Measurements from ENCODE around the gene NPEPPS. TPM values are rescaled to one million over a fixed set of nuclear protein-coding genes. Genes with fewer than 3 reads are reported as not detected.
"Not testable (repeated sequence)": the region's sequence is repeated elsewhere in the genome, so short reads cannot be mapped to it uniquely, and the experiment has no call there.

Gene NPEPPS
- total and polyA plus RNA-seq, 2 of the 8 experiments (the other 6 are each of a cell fraction or from before 2014, with no cell fraction given): 53.6 to 118 TPM

GRCh38 chr17:47541676-47542075, 10.8 kb downstream of the NPEPPS start:
- H3K27me3 ChIP-seq (replicated peaks in 1 of 4; ENCODE audit: control insufficient read depth in 3 of 4, extremely low read depth in 1 of 4, insufficient read depth in 3 of 4, low read length in 3 of 4); H3K56ac ChIP-seq (replicated peaks; ENCODE audit: insufficient read length, low read depth, low read length); H3K23me2 ChIP-seq (ENCODE audit: low read depth, low read length); H3K36me3 ChIP-seq (ENCODE audit: control insufficient read depth in 2 of 4, insufficient read depth in 4 of 4, low read length in 3 of 4); H3K4ac ChIP-seq (replicated peaks; ENCODE audit: insufficient read length, low read depth, low read length); CTCF ChIA-PET (ENCODE audit: partially characterized antibody); FAIRE-seq; H3K79me1 ChIP-seq (ENCODE audit: low read depth, low read length); DNase-seq (ENCODE audit: low read depth in 1 of 2, low spot score in 2 of 2); H2AK5ac ChIP-seq (ENCODE audit: low read depth, low read length); H4K8ac ChIP-seq (ENCODE audit: extremely low read depth, insufficient read depth, low read length); H3K18ac ChIP-seq (ENCODE audit: extremely low read depth, low read length); H3K27ac ChIP-seq (ENCODE audit: low read depth, low read length); POLR2A ChIA-PET (ENCODE audit: partially characterized antibody); H3K9me3 ChIP-seq (ENCODE audit: insufficient read depth in 2 of 2, low read depth in 1 of 2, low read length in 1 of 2); H2BK20ac ChIP-seq (ENCODE audit: low read length); H4K5ac ChIP-seq (ENCODE audit: insufficient read length, low read depth, low read length); H3K4me3 ChIP-seq (ENCODE audit: extremely low read depth in 1 of 4, insufficient read depth in 2 of 4, low read depth in 3 of 4, low read length in 4 of 4); H4K91ac ChIP-seq (replicated peaks; ENCODE audit: insufficient read length, low read length); H4K20me1 ChIP-seq (replicated peaks in 1 of 2; ENCODE audit: control insufficient read depth in 1 of 2, insufficient read depth in 2 of 2, low read length in 2 of 2); H2BK15ac ChIP-seq (ENCODE audit: low read length); H3K4me2 ChIP-seq (ENCODE audit: insufficient read depth in 1 of 2, low read depth in 2 of 2, low read length in 2 of 2); H2AFZ ChIP-seq (ENCODE audit: low read length); H2BK5ac ChIP-seq (ENCODE audit: low read depth, low read length); H2BK12ac ChIP-seq (ENCODE audit: low read depth, low read length); H3K4me1 ChIP-seq (replicated peaks in 1 of 4; ENCODE audit: control insufficient read depth in 3 of 4, insufficient read depth in 4 of 4, low read length in 3 of 4); H3K9ac ChIP-seq (replicated peaks in 1 of 4; ENCODE audit: extremely low read depth in 1 of 4, low read depth in 3 of 4, low read length in 3 of 4); H3K14ac ChIP-seq (ENCODE audit: insufficient read length); H3K23ac ChIP-seq (ENCODE audit: insufficient read length); H2BK120ac ChIP-seq (replicated peaks; ENCODE audit: low read depth, low read length): not testable (repeated sequence)
- WGBS, 2 experiments (ENCODE audit: extremely low coverage in 1 of 2, insufficient coverage in 1 of 2, insufficient read length in 1 of 2, insufficient replicate concordance in 2 of 2, low coverage in 1 of 2, low lambda C conversion rate in 2 of 2, missing lambda C conversion rate in 1 of 2): 89% methylated on average over 1 of the region's 2 CpGs; no CpG with 5 or more reads in 1 of the 2 experiments
- H3K79me2 ChIP-seq (ENCODE audit: control insufficient read depth in 1 of 2, insufficient read depth in 2 of 2, low read length in 2 of 2): peaks cover 0 to 41% of the 10 kb centered on the region in 2 experiments; a peak in 3 of 4 replicates

GRCh38 chr17:47544327-47544726, 13.4 kb downstream of the NPEPPS start:
- H4K5ac ChIP-seq (ENCODE audit: insufficient read length, low read depth, low read length); H2AFZ ChIP-seq (ENCODE audit: low read length); H3K9me3 ChIP-seq (ENCODE audit: insufficient read depth in 2 of 2, low read depth in 1 of 2, low read length in 1 of 2); H3K23ac ChIP-seq (ENCODE audit: insufficient read length); H3K56ac ChIP-seq (replicated peaks; ENCODE audit: insufficient read length, low read depth, low read length); H3K4me1 ChIP-seq (replicated peaks in 1 of 4; ENCODE audit: control insufficient read depth in 3 of 4, insufficient read depth in 4 of 4, low read length in 3 of 4); DNase-seq (ENCODE audit: low read depth in 1 of 2, low spot score in 2 of 2); H4K20me1 ChIP-seq (replicated peaks in 1 of 2; ENCODE audit: control insufficient read depth in 1 of 2, insufficient read depth in 2 of 2, low read length in 2 of 2); H2AK5ac ChIP-seq (ENCODE audit: low read depth, low read length); H4K91ac ChIP-seq (replicated peaks; ENCODE audit: insufficient read length, low read length); H3K14ac ChIP-seq (ENCODE audit: insufficient read length); H3K27me3 ChIP-seq (replicated peaks in 1 of 4; ENCODE audit: control insufficient read depth in 3 of 4, extremely low read depth in 1 of 4, insufficient read depth in 3 of 4, low read length in 3 of 4); H2BK20ac ChIP-seq (ENCODE audit: low read length); H3K27ac ChIP-seq (ENCODE audit: low read depth, low read length); H3K79me1 ChIP-seq (ENCODE audit: low read depth, low read length); H3K4me3 ChIP-seq (ENCODE audit: extremely low read depth in 1 of 4, insufficient read depth in 2 of 4, low read depth in 3 of 4, low read length in 4 of 4); H3K4ac ChIP-seq (replicated peaks; ENCODE audit: insufficient read length, low read depth, low read length); H3K9ac ChIP-seq (replicated peaks in 1 of 4; ENCODE audit: extremely low read depth in 1 of 4, low read depth in 3 of 4, low read length in 3 of 4); H2BK5ac ChIP-seq (ENCODE audit: low read depth, low read length); H2BK120ac ChIP-seq (replicated peaks; ENCODE audit: low read depth, low read length); H3K36me3 ChIP-seq (ENCODE audit: control insufficient read depth in 2 of 4, insufficient read depth in 4 of 4, low read length in 3 of 4); H3K4me2 ChIP-seq (ENCODE audit: insufficient read depth in 1 of 2, low read depth in 2 of 2, low read length in 2 of 2); POLR2A ChIA-PET (ENCODE audit: partially characterized antibody); H4K8ac ChIP-seq (ENCODE audit: extremely low read depth, insufficient read depth, low read length); FAIRE-seq; H2BK12ac ChIP-seq (ENCODE audit: low read depth, low read length); H3K18ac ChIP-seq (ENCODE audit: extremely low read depth, low read length); H2BK15ac ChIP-seq (ENCODE audit: low read length); H3K23me2 ChIP-seq (ENCODE audit: low read depth, low read length); CTCF ChIA-PET (ENCODE audit: partially characterized antibody): not testable (repeated sequence)
- H3K79me2 ChIP-seq (ENCODE audit: control insufficient read depth in 1 of 2, insufficient read depth in 2 of 2, low read length in 2 of 2): peaks cover 0 to 26% of the 10 kb centered on the region in 2 experiments; a peak in 3 of 4 replicates
- 90% methylated on average over 6 of the region's 6 CpGs; no CpG with 5 or more reads in 1 of the 2 experiments for WGBS, 2 experiments (ENCODE audit: extremely low coverage in 1 of 2, insufficient coverage in 1 of 2, insufficient read length in 1 of 2, insufficient replicate concordance in 2 of 2, low coverage in 1 of 2, low lambda C conversion rate in 2 of 2, missing lambda C conversion rate in 1 of 2)

Measured in H1 (cell line).